Activated CD4-positive, alpha-beta memory T cell treated with anti-CD3 and anti-CD28 coated beads, Interleukin-2, amount 10 ng/mL, durations not matched to agents 7 days and 5 days (primary cell): ENCODE results near the gene TMPRSS6. TPM values are rescaled to one million over a fixed set of nuclear protein-coding genes. Genes with fewer than 3 reads are reported as not detected.

Experiments
- CTCF ChIA-PET: fragments of 350-600 bp; sonication (Branson Sonifier 250); formaldehyde crosslinking; loops from one replicate; lab custom pipeline; 2021; ENCODE audit warnings: antibody characterized with exemption, inconsistent platforms; lab: Charles Lee
- POLR2A ChIA-PET: fragments of 350-600 bp; sonication (Branson Sonifier 250); formaldehyde crosslinking; loops from one replicate; lab custom pipeline; 2021; ENCODE audit warnings: antibody characterized with exemption; lab: Charles Lee
- DNase-seq: peaks from one replicate; pipeline ENCODE4 v3.0.0-alpha.2; 2020
- H3K27ac Mint-ChIP-seq: one replicate; pipeline ENCODE4 v1.8.0; 2021; ENCODE audit warnings: mild to moderate bottlenecking, mixed read lengths
- H3K27me3 Mint-ChIP-seq: one replicate; pipeline ENCODE4 v1.8.0; 2021; ENCODE audit warnings: mixed read lengths
- H3K36me3 Mint-ChIP-seq: one replicate; pipeline ENCODE4 v1.8.0; 2021; ENCODE audit warnings: low read depth, mixed read lengths
- H3K4me1 Mint-ChIP-seq: one replicate; pipeline ENCODE4 v1.8.0; 2021; ENCODE audit warnings: mixed read lengths
- H3K4me3 Mint-ChIP-seq: one replicate; pipeline ENCODE4 v1.8.0; 2021; ENCODE audit warnings: mild to moderate bottlenecking, mixed read lengths
- H3K9me3 Mint-ChIP-seq: one replicate; pipeline ENCODE4 v1.8.0; 2021; ENCODE audit warnings: mixed read lengths
- total RNA-seq, 2 experiments: library from RNA; stranded (reverse); gene quantifications; one replicate each; pipeline ENCODE4 v1.2.3, GENCODE V29; 2021

TMPRSS6 gene
- total RNA-seq, 2 experiments from 2014 or later: 14.0 to 14.7 TPM

GRCh38 chr22:37092997-37093396 lies 16.5 kb downstream of the TMPRSS6 start:
- no peaks in the 10 kb centered on the region for H3K9me3 Mint-ChIP-seq
- H3K36me3 Mint-ChIP-seq: no peaks in the 10 kb centered on the region
- H3K4me1 Mint-ChIP-seq: peaks cover 40% of the 10 kb centered on the region
- H3K4me3 Mint-ChIP-seq: no peak overlapping the region
- no peak overlapping the region for H3K27ac Mint-ChIP-seq
- H3K27me3 Mint-ChIP-seq: peaks cover 2% of the 10 kb centered on the region
- DNase-seq: no peak
- POLR2A ChIA-PET: no interaction called here
- CTCF ChIA-PET: no interaction called here

- Mint-ChIP-seq H3K4me3 (no peak overlapping the region), H3K4me1 (peaks cover 47% of the 10 kb centered on the region), H3K9me3 (no peaks in the 10 kb centered on the region), H3K36me3 (no peaks in the 10 kb centered on the region), H3K27me3 (peaks cover 2% of the 10 kb centered on the region), H3K27ac (no peak overlapping the region)
- no peak for DNase-seq
- CTCF ChIA-PET: no interaction called here
- POLR2A ChIA-PET: interaction anchor here (1.7 kb wide), 1 partner anchor 11 kb away, joined by 8 read pairs; no protein-coding TSS in a partner anchor
Measured at GRCh38 chr22:37091994-37092393, 17.5 kb downstream of the TMPRSS6 start.

GRCh38 chr22:37090920-37091695 lies 18.4 kb downstream of the TMPRSS6 start:
- ChIA-PET POLR2A (interaction anchor here (1.7 to 7.1 kb wide), 2 partner anchors 10 to 30 kb away, joined by 8 to 42 read pairs; no protein-coding TSS in a partner anchor), CTCF (interaction anchor here (1.3 to 1.4 kb wide), 2 partner anchors 11 to 72 kb away, joined by 3 read pairs; no protein-coding TSS in a partner anchor)
- H3K36me3 Mint-ChIP-seq: no peaks in the 10 kb centered on the region
- no peak overlapping the region for H3K4me3 Mint-ChIP-seq
- H3K4me1 Mint-ChIP-seq: peaks cover 45% of the 10 kb centered on the region
- no peaks in the 10 kb centered on the region for H3K9me3 Mint-ChIP-seq
- H3K27ac Mint-ChIP-seq: no peak overlapping the region
- H3K27me3 Mint-ChIP-seq: peaks cover 2% of the 10 kb centered on the region
- no peak for DNase-seq

GRCh38 chr22:37089434-37089833 lies 20.1 kb downstream of the TMPRSS6 start:
- CTCF ChIA-PET: interaction anchor here (0.6 to 1.3 kb wide), 2 partner anchors 74 to 108 kb away, joined by 3 read pairs; no protein-coding TSS in a partner anchor
- Mint-ChIP-seq H3K27ac (no peak overlapping the region), H3K36me3 (no peaks in the 10 kb centered on the region), H3K4me3 (no peak overlapping the region), H3K9me3 (no peaks in the 10 kb centered on the region), H3K4me1 (peaks cover 40% of the 10 kb centered on the region), H3K27me3 (no peaks in the 10 kb centered on the region)
- DNase-seq: no peak
- POLR2A ChIA-PET: interaction anchor here (1.6 to 7.1 kb wide), 2 partner anchors 10 to 32 kb away, joined by 11 to 42 read pairs; no protein-coding TSS in a partner anchor

GRCh38 chr22:37088750-37089408 lies 20.6 kb downstream of the TMPRSS6 start:
- Mint-ChIP-seq H3K4me3 (peak overlapping the region; percentile 54), H3K9me3 (no peaks in the 10 kb centered on the region), H3K36me3 (no peaks in the 10 kb centered on the region), H3K4me1 (peaks cover 43% of the 10 kb centered on the region), H3K27me3 (no peaks in the 10 kb centered on the region), H3K27ac (peak overlapping the region; percentile 40)
- ChIA-PET POLR2A (interaction anchor here (1.6 to 7.1 kb wide), 2 partner anchors 9 to 33 kb away, joined by 11 to 42 read pairs; no protein-coding TSS in a partner anchor), CTCF (interaction anchor here (0.6 kb wide), 1 partner anchor 109 kb away, joined by 3 read pairs; no protein-coding TSS in a partner anchor)
- DNase-seq: peak; percentile 29

GRCh38 chr22:37088108-37088605 lies 21.4 kb downstream of the TMPRSS6 start:
- Mint-ChIP-seq H3K27ac (peak overlapping the region; percentile 40), H3K36me3 (peaks cover 6% of the 10 kb centered on the region), H3K27me3 (no peaks in the 10 kb centered on the region), H3K9me3 (no peaks in the 10 kb centered on the region), H3K4me3 (peak overlapping the region; percentile 54), H3K4me1 (peaks cover 50% of the 10 kb centered on the region)
- POLR2A ChIA-PET: interaction anchor here (1.0 to 7.1 kb wide), 3 partner anchors 8 to 33 kb away, joined by 3 to 42 read pairs (median 11); no protein-coding TSS in a partner anchor
- DNase-seq: peak; percentile 38
- CTCF ChIA-PET: interaction anchor here (0.6 kb wide), 1 partner anchor 43 kb away, joined by 5 read pairs; no protein-coding TSS in a partner anchor

GRCh38 chr22:37086184-37086583 lies 23.3 kb downstream of the TMPRSS6 start:
- Mint-ChIP-seq H3K27me3 (no peaks in the 10 kb centered on the region), H3K4me3 (no peak overlapping the region), H3K9me3 (no peaks in the 10 kb centered on the region), H3K27ac (no peak overlapping the region), H3K4me1 (peaks cover 67% of the 10 kb centered on the region), H3K36me3 (peaks cover 9% of the 10 kb centered on the region)
- ChIA-PET CTCF (interaction anchor here (0.6 to 1.5 kb wide), 2 partner anchors 36 to 67 kb away, joined by 3 to 4 read pairs; partner anchors contain the start of genes MPST and TST), POLR2A (interaction anchor here (1.0 to 7.1 kb wide), 2 partner anchors 20 to 35 kb away, joined by 3 to 42 read pairs; no protein-coding TSS in a partner anchor)
- no peak for DNase-seq

- peak overlapping the region; percentile 38 for H3K27ac Mint-ChIP-seq
- peak; percentile 32 for DNase-seq
- peaks cover 9% of the 10 kb centered on the region for H3K36me3 Mint-ChIP-seq
- ChIA-PET CTCF (no interaction called here), POLR2A (interaction anchor here (7.1 kb wide), 1 partner anchor 37 kb away, joined by 42 read pairs; no protein-coding TSS in a partner anchor)
- H3K4me3 Mint-ChIP-seq: no peak overlapping the region
- H3K4me1 Mint-ChIP-seq: peaks cover 77% of the 10 kb centered on the region
- H3K9me3 Mint-ChIP-seq: no peaks in the 10 kb centered on the region
- H3K27me3 Mint-ChIP-seq: no peaks in the 10 kb centered on the region
Measured at GRCh38 chr22:37084385-37084784, 25.1 kb downstream of the TMPRSS6 start.

GRCh38 chr22:37083914-37084313 lies 25.6 kb downstream of the TMPRSS6 start:
- ChIA-PET POLR2A (interaction anchor here (6.2 kb wide), 1 partner anchor 41 kb away, joined by 194 read pairs; no protein-coding TSS in a partner anchor), CTCF (no interaction called here)
- H3K4me1 Mint-ChIP-seq: peaks cover 79% of the 10 kb centered on the region
- H3K27ac Mint-ChIP-seq: peak overlapping the region; percentile 100
- H3K27me3 Mint-ChIP-seq: no peaks in the 10 kb centered on the region
- H3K4me3 Mint-ChIP-seq: no peak overlapping the region
- no peak for DNase-seq
- H3K9me3 Mint-ChIP-seq: no peaks in the 10 kb centered on the region
- peaks cover 9% of the 10 kb centered on the region for H3K36me3 Mint-ChIP-seq

- Mint-ChIP-seq H3K27ac (peak overlapping the region; percentile 100), H3K27me3 (no peaks in the 10 kb centered on the region), H3K9me3 (no peaks in the 10 kb centered on the region), H3K36me3 (peaks cover 9% of the 10 kb centered on the region), H3K4me1 (peaks cover 77% of the 10 kb centered on the region), H3K4me3 (no peak overlapping the region)
- peak; percentile 65 for DNase-seq
- ChIA-PET CTCF (interaction anchor here (1.0 to 5.2 kb wide), 2 partner anchors 40 to 117 kb away, joined by 3 to 81 read pairs; no protein-coding TSS in a partner anchor), POLR2A (interaction anchor here (1.5 to 6.2 kb wide), 9 partner anchors 9 to 161 kb away, joined by 3 to 194 read pairs (median 43); partner anchors contain the start of genes IL2RB and RAC2)
Measured at GRCh38 chr22:37082251-37082873, 27.2 kb downstream of the TMPRSS6 start.

GRCh38 chr22:37080838-37081237 lies 28.7 kb downstream of the TMPRSS6 start:
- no peak for DNase-seq
- peaks cover 9% of the 10 kb centered on the region for H3K36me3 Mint-ChIP-seq
- H3K4me3 Mint-ChIP-seq: no peak overlapping the region
- H3K27me3 Mint-ChIP-seq: no peaks in the 10 kb centered on the region
- H3K9me3 Mint-ChIP-seq: no peaks in the 10 kb centered on the region
- POLR2A ChIA-PET: interaction anchor here (1.2 to 6.2 kb wide), 9 partner anchors 10 to 163 kb away, joined by 3 to 194 read pairs (median 43); partner anchors contain the start of genes IL2RB and RAC2
- peak overlapping the region; percentile 100 for H3K27ac Mint-ChIP-seq
- peaks cover 83% of the 10 kb centered on the region for H3K4me1 Mint-ChIP-seq
- CTCF ChIA-PET: interaction anchor here (1.0 to 5.2 kb wide), 6 partner anchors 29 to 118 kb away, joined by 3 to 81 read pairs (median 24); partner anchors contain the start of genes IL2RB and KCTD17
